ENCODE data around the gene DSCAM.

The DSCAM gene

DNA sequence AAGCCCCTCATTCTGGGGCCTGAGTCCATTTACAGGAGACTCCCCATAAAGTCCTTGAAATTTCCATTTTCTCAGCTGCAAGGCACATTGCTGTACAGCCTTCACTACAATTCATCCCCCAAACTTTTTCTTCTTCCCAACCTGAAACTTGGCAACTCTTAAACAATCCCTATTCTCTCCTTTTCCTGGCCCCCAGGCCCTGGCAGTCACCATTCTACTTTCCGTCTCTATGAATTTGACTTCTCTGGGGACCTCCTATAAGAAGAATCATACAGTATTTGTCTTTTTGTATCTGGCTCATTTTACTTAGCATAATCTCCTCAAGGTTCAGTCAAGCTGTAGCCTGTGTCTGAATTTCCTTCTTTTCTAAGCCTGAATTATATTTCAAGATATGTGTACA, 646.8 kb downstream of the DSCAM start:
- TF ChIP-seq, protein P1, sequence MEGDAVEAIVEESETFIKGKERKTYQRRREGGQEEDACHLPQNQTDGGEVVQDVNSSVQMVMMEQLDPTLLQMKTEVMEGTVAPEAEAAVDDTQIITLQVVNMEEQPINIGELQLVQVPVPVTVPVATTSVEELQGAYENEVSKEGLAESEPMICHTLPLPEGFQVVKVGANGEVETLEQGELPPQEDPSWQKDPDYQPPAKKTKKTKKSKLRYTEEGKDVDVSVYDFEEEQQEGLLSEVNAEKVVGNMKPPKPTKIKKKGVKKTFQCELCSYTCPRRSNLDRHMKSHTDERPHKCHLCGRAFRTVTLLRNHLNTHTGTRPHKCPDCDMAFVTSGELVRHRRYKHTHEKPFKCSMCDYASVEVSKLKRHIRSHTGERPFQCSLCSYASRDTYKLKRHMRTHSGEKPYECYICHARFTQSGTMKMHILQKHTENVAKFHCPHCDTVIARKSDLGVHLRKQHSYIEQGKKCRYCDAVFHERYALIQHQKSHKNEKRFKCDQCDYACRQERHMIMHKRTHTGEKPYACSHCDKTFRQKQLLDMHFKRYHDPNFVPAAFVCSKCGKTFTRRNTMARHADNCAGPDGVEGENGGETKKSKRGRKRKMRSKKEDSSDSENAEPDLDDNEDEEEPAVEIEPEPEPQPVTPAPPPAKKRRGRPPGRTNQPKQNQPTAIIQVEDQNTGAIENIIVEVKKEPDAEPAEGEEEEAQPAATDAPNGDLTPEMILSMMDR (IDR thresholded peaks at IDR 0.05; ENCODE audit: low read depth, low read length) = no peak
- DNase-seq (ENCODE audit: low read depth in 2 of 2) = no peak
- no peak overlapping the region for H3K4me3 ChIP-seq (replicated peaks in 1 of 2; ENCODE audit: low read depth in 2 of 2, low read length in 2 of 2)

DNA sequence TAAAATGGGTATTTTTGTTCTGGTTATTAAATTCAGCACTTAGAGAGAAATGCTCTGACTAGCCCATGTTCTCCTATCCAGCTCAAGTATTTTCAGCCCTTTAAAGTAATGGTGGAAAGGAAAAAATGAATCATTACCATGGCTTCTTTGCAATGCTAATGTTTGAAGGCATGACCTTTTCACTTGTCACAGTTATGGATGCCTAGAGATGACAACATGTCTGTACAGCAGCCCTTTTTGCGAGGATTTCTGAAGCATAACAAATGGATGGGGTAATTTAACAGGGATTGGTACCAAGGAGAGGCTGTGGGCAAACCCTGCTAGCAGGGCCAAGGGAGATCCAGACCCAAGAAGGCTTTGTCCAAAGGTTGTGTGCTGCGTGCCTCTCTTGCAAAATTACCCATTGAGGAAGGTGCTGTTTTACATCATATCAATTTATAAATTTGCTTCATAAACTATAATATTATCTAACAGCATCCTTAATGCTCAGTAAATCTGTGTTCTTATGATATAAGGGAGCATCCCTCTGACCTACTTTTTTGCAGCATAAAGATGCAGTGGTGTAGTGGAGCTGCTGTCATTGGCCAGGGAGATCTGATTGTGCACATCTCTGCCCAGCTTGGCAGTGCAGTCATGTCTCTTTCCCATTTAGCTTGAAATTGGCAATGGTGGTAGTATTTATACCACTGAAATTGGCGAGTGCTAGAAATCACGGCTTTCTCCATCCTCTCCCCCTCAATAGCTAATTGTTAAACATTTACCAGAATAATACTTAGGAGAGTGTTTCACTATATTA, 652.6 kb downstream of the DSCAM start:
- DNase-seq (ENCODE audit: low read depth in 2 of 2) = no peak
- no peak overlapping the region for H3K4me3 ChIP-seq (replicated peaks in 1 of 2; ENCODE audit: low read depth in 2 of 2, low read length in 2 of 2)
- TF ChIP-seq, protein P1 (IDR thresholded peaks at IDR 0.05; ENCODE audit: low read depth, low read length) = no peak

DNA sequence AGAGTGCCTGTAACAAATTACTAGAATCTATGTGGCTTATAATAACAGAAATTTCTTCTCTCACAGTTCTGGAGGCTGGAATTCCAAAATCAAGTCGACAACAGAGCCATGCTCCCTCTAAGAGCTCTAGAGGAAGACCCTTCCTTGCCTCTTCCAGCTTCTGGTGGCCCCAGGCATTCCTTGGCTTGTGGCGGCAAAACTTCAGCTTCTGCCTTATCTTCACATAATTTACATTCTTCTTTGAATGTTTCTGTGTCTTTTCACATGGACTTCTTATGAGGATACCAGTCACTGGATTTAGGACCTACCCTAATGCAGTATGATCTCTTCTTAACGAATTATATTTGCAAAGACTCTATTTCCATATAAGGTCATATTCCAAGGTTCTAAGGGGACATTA, 655.3 kb downstream of the DSCAM start:
- TF ChIP-seq, protein P1 (IDR thresholded peaks at IDR 0.05; ENCODE audit: low read depth, low read length) = no peak
- H3K4me3 ChIP-seq (replicated peaks in 1 of 2; ENCODE audit: low read depth in 2 of 2, low read length in 2 of 2) = no peak overlapping the region
- no peak for DNase-seq (ENCODE audit: low read depth in 2 of 2)

DNA sequence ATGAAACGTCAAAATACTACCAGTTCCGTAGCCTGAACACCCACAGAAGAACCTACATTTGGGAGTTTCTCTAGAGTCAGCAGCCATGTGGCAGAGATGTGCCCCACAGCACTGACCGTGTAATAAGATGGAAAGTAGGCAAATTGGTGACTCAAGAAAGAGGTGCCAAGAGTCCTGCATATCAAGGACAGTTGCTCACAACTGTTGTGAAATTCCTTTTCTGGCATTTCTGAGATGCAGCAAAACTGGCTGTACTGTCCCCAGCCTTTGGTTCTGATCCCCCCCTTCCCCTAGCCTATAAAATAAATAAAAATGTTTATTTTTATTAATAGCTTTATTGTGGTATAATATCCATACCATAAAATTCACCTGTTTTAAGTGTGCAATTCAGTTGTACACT, 655.8 kb downstream of the DSCAM start:
- TF ChIP-seq, protein P1 (IDR thresholded peaks at IDR 0.05; ENCODE audit: low read depth, low read length) = no peak
- no peak for DNase-seq (ENCODE audit: low read depth in 2 of 2)
- no peak overlapping the region for H3K4me3 ChIP-seq (replicated peaks in 1 of 2; ENCODE audit: low read depth in 2 of 2, low read length in 2 of 2)

DNA sequence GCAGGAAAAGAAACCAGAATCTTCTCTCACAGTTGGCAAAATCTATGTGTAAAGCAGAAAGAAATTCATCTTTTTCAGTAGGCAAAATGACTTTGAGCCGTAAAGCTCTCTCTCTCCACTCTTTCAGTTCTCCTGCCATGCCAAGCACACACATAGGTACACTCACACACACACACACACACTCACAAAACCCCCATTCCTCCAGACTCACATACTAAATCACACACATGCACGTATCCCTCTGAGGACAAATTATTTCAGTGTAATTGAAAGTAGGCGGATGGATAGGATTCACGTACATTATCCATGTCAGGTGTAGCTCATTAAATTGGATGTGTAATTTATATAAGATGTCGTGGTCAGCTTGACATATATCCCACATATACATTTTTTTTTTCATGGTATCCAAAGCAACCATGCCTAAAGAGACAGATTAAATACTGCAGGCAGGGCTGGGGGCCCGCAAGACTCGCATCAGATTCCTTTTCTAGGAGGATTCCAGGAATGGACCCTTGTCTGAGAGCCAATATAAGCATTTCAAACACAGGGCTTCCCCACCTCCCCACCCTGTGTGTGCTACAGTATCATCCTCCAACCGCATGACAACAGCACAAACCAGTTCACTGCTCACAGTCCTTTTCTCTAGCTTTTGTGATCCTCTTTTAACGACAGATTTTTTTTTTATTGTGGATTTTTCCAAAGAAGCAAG, 658.9 kb downstream of the DSCAM start:
- DNase-seq (ENCODE audit: low read depth in 2 of 2) = no peak
- TF ChIP-seq, protein P1 (IDR thresholded peaks at IDR 0.05; ENCODE audit: low read depth, low read length) = no peak
- no peak overlapping the region for H3K4me3 ChIP-seq (replicated peaks in 1 of 2; ENCODE audit: low read depth in 2 of 2, low read length in 2 of 2)

DNA sequence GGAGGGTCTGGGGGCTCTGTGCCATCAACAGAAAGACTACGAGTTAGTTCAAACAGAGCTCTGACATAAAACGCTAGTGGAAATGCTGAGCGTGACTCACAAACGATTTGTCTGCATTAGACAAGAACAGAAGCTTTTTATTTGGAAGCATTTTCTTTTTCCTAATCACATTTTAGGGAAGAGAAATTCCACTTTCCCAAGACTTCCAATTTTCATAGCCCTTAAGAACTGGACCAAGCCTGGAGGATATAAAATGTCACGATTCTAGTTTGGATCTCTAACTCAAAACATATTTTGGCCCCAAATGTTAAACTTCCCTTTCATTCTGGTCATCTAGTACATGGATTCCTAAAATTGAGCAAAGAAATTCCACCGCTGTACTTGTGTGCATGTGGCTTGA, 659.7 kb downstream of the DSCAM start:
- no peak for DNase-seq (ENCODE audit: low read depth in 2 of 2)
- no peak overlapping the region for H3K4me3 ChIP-seq (replicated peaks in 1 of 2; ENCODE audit: low read depth in 2 of 2, low read length in 2 of 2)
- TF ChIP-seq, protein P1 (IDR thresholded peaks at IDR 0.05; ENCODE audit: low read depth, low read length) = no peak
